ENCODE measurements around the gene SMARCA1. TPM values are rescaled to one million over a fixed set of nuclear protein-coding genes. Genes with fewer than 3 reads are reported as not detected.

The SMARCA1 gene
- total and polyA plus RNA-seq, 2 experiments from 2014 or later, result 66.7 to 119 TPM

GRCh38 chrX:129520151-129520550 is 3.1 kb downstream of the SMARCA1 start:
- WGBS (ENCODE audit: low lambda C conversion rate, missing lambda C conversion rate), result 77% methylated on average over 3 of the region's 3 CpGs
- no peaks in the 10 kb centered on the region for H3K36me3 ChIP-seq (replicated peaks; ENCODE audit: insufficient read depth, low read depth)
- peaks cover 50% of the 10 kb centered on the region for H4K20me1 ChIP-seq (ENCODE audit: insufficient read depth, poor library complexity, severe bottlenecking)
- H3K4me2 ChIP-seq, result peak overlapping the region; percentile 51
- DNase-seq (ENCODE audit: low spot score), result no peak
- no peak overlapping the region for H2AFZ ChIP-seq
- H3K4me1 ChIP-seq (ENCODE audit: insufficient read depth), result no peaks in the 10 kb centered on the region
- TF ChIP-seq EZH2phosphoT487 (IDR thresholded peaks at IDR 0.05; ENCODE audit: low read depth, severe bottlenecking, unreplicated experiment) (no peak), EZH2 (IDR thresholded peaks at IDR 0.05; ENCODE audit: borderline replicate concordance) (no peak), CTCF (IDR thresholded peaks at IDR 0.05; ENCODE audit: poor library complexity) (no peak)
- no peak overlapping the region for H3K4me3 ChIP-seq
- H3K27ac ChIP-seq, result no peak overlapping the region
- peaks cover 59% of the 10 kb centered on the region for H3K79me2 ChIP-seq
- no peaks in the 10 kb centered on the region for H3K27me3 ChIP-seq
- no peaks in the 10 kb centered on the region for H3K9me2 ChIP-seq (replicated peaks; ENCODE audit: insufficient read depth)
- H3K9me3 ChIP-seq (ENCODE audit: low read depth), result no peaks in the 10 kb centered on the region

- Histone ChIP-seq H2AFZ (no peak overlapping the region), H3K36me3 (replicated peaks; ENCODE audit: insufficient read depth, low read depth) (no peaks in the 10 kb centered on the region), H3K27ac (no peak overlapping the region), H3K9me2 (replicated peaks; ENCODE audit: insufficient read depth) (no peaks in the 10 kb centered on the region), H3K4me3 (no peak overlapping the region), H3K4me1 (ENCODE audit: insufficient read depth) (no peaks in the 10 kb centered on the region), H3K4me2 (no peak overlapping the region), H3K27me3 (no peaks in the 10 kb centered on the region), H4K20me1 (ENCODE audit: insufficient read depth, poor library complexity, severe bottlenecking) (peaks cover 49% of the 10 kb centered on the region), H3K79me2 (peaks cover 54% of the 10 kb centered on the region), H3K9me3 (ENCODE audit: low read depth) (no peaks in the 10 kb centered on the region)
- 84% methylated on average over 3 of the region's 3 CpGs for whole genome bisulfite sequencing (ENCODE audit: low lambda C conversion rate, missing lambda C conversion rate)
- no peak for TF ChIP-seq CTCF (IDR thresholded peaks at IDR 0.05; ENCODE audit: poor library complexity)
- no peak for TF ChIP-seq EZH2 (IDR thresholded peaks at IDR 0.05; ENCODE audit: borderline replicate concordance)
- no peak for TF ChIP-seq EZH2phosphoT487 (IDR thresholded peaks at IDR 0.05; ENCODE audit: low read depth, severe bottlenecking, unreplicated experiment)
- DNase-seq (ENCODE audit: low spot score), result no peak
Measured at GRCh38 chrX:129516402-129516801, 6.9 kb downstream of the SMARCA1 start.

GRCh38 chrX:129512409-129512808 is 10.9 kb downstream of the SMARCA1 start:
- Histone ChIP-seq H3K4me3 (no peak overlapping the region), H3K4me2 (no peak overlapping the region), H3K9me3 (ENCODE audit: low read depth) (no peaks in the 10 kb centered on the region), H3K9me2 (replicated peaks; ENCODE audit: insufficient read depth) (no peaks in the 10 kb centered on the region), H4K20me1 (ENCODE audit: insufficient read depth, poor library complexity, severe bottlenecking) (peaks cover 11% of the 10 kb centered on the region), H3K4me1 (ENCODE audit: insufficient read depth) (no peaks in the 10 kb centered on the region), H2AFZ (no peak overlapping the region), H3K27ac (peak overlapping the region; percentile 17), H3K36me3 (replicated peaks; ENCODE audit: insufficient read depth, low read depth) (peaks cover 4% of the 10 kb centered on the region), H3K27me3 (no peaks in the 10 kb centered on the region), H3K79me2 (peaks cover 17% of the 10 kb centered on the region)
- WGBS (ENCODE audit: low lambda C conversion rate, missing lambda C conversion rate), result 76% methylated on average over 2 of the region's 2 CpGs
- no peak for TF ChIP-seq EZH2phosphoT487 (IDR thresholded peaks at IDR 0.05; ENCODE audit: low read depth, severe bottlenecking, unreplicated experiment)
- no peak for TF ChIP-seq CTCF (IDR thresholded peaks at IDR 0.05; ENCODE audit: poor library complexity)
- no peak for TF ChIP-seq EZH2 (IDR thresholded peaks at IDR 0.05; ENCODE audit: borderline replicate concordance)
- no peak for DNase-seq (ENCODE audit: low spot score)

GRCh38 chrX:129511689-129512088 is 11.6 kb downstream of the SMARCA1 start:
- no peak for TF ChIP-seq EZH2 (IDR thresholded peaks at IDR 0.05; ENCODE audit: borderline replicate concordance)
- TF ChIP-seq CTCF (IDR thresholded peaks at IDR 0.05; ENCODE audit: poor library complexity), result no peak
- no peak for TF ChIP-seq EZH2phosphoT487 (IDR thresholded peaks at IDR 0.05; ENCODE audit: low read depth, severe bottlenecking, unreplicated experiment)
- no peaks in the 10 kb centered on the region for H3K9me3 ChIP-seq (ENCODE audit: low read depth)
- no peaks in the 10 kb centered on the region for H3K4me1 ChIP-seq (ENCODE audit: insufficient read depth)
- H3K4me2 ChIP-seq, result no peak overlapping the region
- H3K79me2 ChIP-seq, result peaks cover 9% of the 10 kb centered on the region
- H3K36me3 ChIP-seq (replicated peaks; ENCODE audit: insufficient read depth, low read depth), result peaks cover 4% of the 10 kb centered on the region
- H2AFZ ChIP-seq, result no peak overlapping the region
- 82% methylated on average over 5 of the region's 5 CpGs for WGBS (ENCODE audit: low lambda C conversion rate, missing lambda C conversion rate)
- H3K4me3 ChIP-seq, result no peak overlapping the region
- no peak for DNase-seq (ENCODE audit: low spot score)
- H3K27ac ChIP-seq, result no peak overlapping the region
- peaks cover 4% of the 10 kb centered on the region for H4K20me1 ChIP-seq (ENCODE audit: insufficient read depth, poor library complexity, severe bottlenecking)
- no peaks in the 10 kb centered on the region for H3K9me2 ChIP-seq (replicated peaks; ENCODE audit: insufficient read depth)
- no peaks in the 10 kb centered on the region for H3K27me3 ChIP-seq

All from hepatocyte (in vitro differentiated cells).